ENCODE measurements around the gene CHRNA1.

The CHRNA1 gene

DNA sequence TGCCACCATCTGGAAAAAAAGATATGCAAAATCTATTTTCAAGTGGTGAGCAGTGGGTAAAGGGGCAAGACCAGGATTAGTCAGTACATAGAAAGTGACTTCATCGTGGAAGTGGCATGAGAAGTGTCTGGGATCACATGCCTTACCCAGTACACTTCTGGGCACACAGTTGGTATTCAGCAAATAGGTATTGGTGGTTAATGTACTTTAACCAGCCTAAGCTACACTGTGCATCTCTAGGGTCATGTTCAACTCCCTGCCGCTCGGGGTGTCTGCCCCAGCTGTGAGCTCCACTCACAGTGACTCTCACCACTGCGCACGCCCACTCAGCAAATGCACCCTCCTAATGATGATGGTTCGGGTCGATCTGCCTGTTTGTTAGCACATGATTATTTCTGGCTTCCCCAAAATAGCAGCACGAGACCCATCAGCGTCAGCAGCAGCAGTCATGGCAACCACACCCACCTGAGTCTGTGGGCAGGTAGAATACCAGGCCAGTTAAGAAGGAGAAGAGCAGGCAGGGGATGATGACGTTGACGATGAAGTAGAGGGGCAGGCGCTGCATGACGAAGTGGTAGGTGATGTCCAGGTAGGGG lies 11.1 kb downstream of the CHRNA1 start:
- Mint-ChIP-seq H3K4me1 (peaks cover 50% of the 10 kb centered on the region), H3K36me3 (no peaks in the 10 kb centered on the region), H3K27ac (peak overlapping the region; percentile 80), H3K9me3 (no peaks in the 10 kb centered on the region), H3K27me3 (no peaks in the 10 kb centered on the region), H3K4me3 (peak overlapping the region; percentile 61)
- peak; percentile 70 for ATAC-seq

DNA sequence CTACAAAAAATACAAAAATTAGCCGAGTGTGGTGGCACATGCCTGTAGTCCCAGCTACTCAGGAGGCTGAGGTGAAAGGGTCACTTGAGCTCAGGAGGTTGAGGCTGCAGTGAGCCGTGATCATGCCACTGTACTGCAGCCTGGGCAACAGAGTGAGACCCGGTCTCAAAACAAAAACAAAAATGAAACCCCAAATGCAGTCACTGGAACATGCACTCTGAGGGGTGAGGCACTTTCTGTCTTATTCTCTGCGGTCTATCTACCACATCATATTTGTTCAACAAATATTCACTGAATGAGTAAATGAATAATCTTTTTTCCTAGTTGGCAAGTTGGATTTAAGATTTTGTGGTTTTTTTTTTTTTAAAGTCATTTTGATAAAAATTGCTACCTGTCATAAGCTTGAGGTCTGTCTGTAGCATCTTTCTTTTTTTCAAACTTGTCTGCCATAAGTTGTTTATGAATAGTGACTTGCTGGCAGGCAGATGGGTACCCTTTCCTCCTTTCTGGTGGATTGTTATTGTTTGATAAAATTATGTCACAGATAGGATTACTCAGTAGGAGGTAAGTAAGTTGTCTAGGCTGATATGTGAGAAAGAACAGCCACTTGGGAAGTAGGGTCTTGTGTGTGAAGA lies 11.8 kb downstream of the CHRNA1 start:
- Mint-ChIP-seq H3K9me3 (no peaks in the 10 kb centered on the region), H3K27ac (peak overlapping the region; percentile 80), H3K4me1 (peaks cover 50% of the 10 kb centered on the region), H3K36me3 (no peaks in the 10 kb centered on the region), H3K4me3 (peak overlapping the region; percentile 26), H3K27me3 (no peaks in the 10 kb centered on the region)
- peak; percentile 79 for ATAC-seq

DNA sequence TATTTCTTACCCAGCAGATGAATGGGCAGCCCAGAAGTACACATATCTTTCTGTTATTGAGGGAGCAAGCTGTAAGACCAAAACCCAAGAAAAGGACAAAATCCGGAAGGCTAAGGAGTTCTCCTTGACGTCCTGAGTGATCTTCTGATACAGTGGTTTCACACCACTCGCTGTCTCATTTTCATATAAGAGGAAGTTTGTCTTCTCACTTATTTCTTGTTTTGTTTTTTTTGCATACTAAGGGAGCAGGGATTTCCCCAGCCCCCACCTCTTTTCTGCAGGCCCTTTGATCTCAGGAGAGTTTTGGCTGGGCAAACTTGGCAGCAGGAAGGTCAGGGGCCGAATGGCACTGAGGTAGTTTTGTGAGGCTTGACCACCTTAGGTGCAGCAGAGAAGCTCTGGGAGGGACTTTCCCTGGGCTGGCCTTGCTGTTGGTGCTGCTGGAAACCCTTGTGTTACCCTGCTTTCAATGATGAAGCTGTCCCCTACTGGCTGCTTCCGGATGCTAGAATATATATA lies 13.3 kb downstream of the CHRNA1 start:
- H3K27ac Mint-ChIP-seq = peak overlapping the region; percentile 80
- ATAC-seq = peak; percentile 76
- peaks cover 50% of the 10 kb centered on the region for H3K4me1 Mint-ChIP-seq
- no peaks in the 10 kb centered on the region for H3K27me3 Mint-ChIP-seq
- H3K36me3 Mint-ChIP-seq = no peaks in the 10 kb centered on the region
- peak overlapping the region; percentile 12 for H3K4me3 Mint-ChIP-seq
- no peaks in the 10 kb centered on the region for H3K9me3 Mint-ChIP-seq

- no peak overlapping the region for H3K4me3 Mint-ChIP-seq
- no peaks in the 10 kb centered on the region for H3K9me3 Mint-ChIP-seq
- no peaks in the 10 kb centered on the region for H3K27me3 Mint-ChIP-seq
- peak; percentile 32 for ATAC-seq
- no peaks in the 10 kb centered on the region for H3K36me3 Mint-ChIP-seq
- H3K4me1 Mint-ChIP-seq = peaks cover 50% of the 10 kb centered on the region
- H3K27ac Mint-ChIP-seq = peak overlapping the region; percentile 80
These were observed 14.5 kb downstream of the CHRNA1 start for GRCh38 chr2:174749793-174750192.

GRCh38 chr2:174748948-174749347 lies 15.3 kb downstream of the CHRNA1 start:
- Mint-ChIP-seq H3K27ac (peak overlapping the region; percentile 80), H3K27me3 (no peaks in the 10 kb centered on the region), H3K36me3 (no peaks in the 10 kb centered on the region), H3K4me3 (no peak overlapping the region), H3K4me1 (peaks cover 55% of the 10 kb centered on the region), H3K9me3 (no peaks in the 10 kb centered on the region)
- no peak for ATAC-seq

DNA sequence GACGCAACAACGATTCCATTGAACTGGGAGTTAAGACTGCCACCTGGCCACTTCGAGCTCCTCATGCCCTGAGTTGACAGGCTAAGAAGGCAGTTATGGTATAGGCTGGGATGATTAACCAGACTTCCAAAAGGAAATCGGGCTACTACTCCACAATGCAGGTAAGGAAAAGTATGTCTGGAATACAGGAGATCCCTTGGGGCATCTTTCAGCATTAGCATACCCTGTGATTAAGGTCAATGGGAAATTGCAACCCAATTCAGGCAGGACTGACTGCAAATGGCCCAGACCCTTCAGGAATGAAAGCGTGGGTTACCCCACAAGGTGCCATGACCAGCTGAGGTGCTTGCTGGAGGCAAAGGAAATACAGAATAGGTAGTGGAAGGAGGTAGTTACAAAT lies 19.1 kb downstream of the CHRNA1 start:
- Mint-ChIP-seq H3K27ac (no peak overlapping the region), H3K4me1 (peaks cover 23% of the 10 kb centered on the region), H3K4me3 (no peak overlapping the region), H3K9me3 (no peaks in the 10 kb centered on the region), H3K27me3 (peaks cover 18% of the 10 kb centered on the region), H3K36me3 (no peaks in the 10 kb centered on the region)
- no peak for ATAC-seq

DNA sequence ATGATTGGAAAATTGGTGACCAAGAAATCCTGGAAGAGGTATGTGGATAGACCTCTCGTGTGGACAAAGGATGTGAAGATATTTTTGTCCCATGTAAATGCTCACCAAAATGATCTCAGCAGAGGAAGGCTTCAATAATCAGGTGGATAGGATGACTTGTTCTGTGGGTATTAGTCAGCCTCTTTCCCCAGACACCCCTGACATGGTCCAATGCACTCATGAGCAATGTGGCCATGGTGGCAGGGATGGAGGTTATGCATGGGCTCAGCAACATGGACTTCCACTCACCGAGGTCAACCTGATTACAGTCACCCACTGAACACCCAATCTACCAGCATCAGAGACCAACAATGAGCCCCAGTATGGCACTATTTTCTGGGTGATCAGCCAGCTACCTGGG lies 20.2 kb downstream of the CHRNA1 start:
- peak; percentile 40 for ATAC-seq
- Mint-ChIP-seq H3K9me3 (no peaks in the 10 kb centered on the region), H3K4me3 (no peak overlapping the region), H3K36me3 (no peaks in the 10 kb centered on the region), H3K27ac (no peak overlapping the region), H3K4me1 (peaks cover 13% of the 10 kb centered on the region), H3K27me3 (peaks cover 18% of the 10 kb centered on the region)

GRCh38 chr2:174740721-174741120 lies 23.6 kb downstream of the CHRNA1 start:
- H3K36me3 Mint-ChIP-seq = no peaks in the 10 kb centered on the region
- H3K4me1 Mint-ChIP-seq = peaks cover 8% of the 10 kb centered on the region
- no peak for ATAC-seq
- peaks cover 18% of the 10 kb centered on the region for H3K27me3 Mint-ChIP-seq
- no peak overlapping the region for H3K4me3 Mint-ChIP-seq
- no peak overlapping the region for H3K27ac Mint-ChIP-seq
- H3K9me3 Mint-ChIP-seq = no peaks in the 10 kb centered on the region

GRCh38 chr2:174738841-174739240 lies 25.4 kb downstream of the CHRNA1 start:
- Mint-ChIP-seq H3K9me3 (no peaks in the 10 kb centered on the region), H3K27me3 (peaks cover 18% of the 10 kb centered on the region), H3K36me3 (no peaks in the 10 kb centered on the region), H3K27ac (no peak overlapping the region), H3K4me1 (peaks cover 2% of the 10 kb centered on the region), H3K4me3 (no peak overlapping the region)
- ATAC-seq = no peak

GRCh38 chr2:174731546-174731945 lies 32.7 kb downstream of the CHRNA1 start:
- Mint-ChIP-seq H3K9me3 (no peaks in the 10 kb centered on the region), H3K4me1 (peaks cover 13% of the 10 kb centered on the region), H3K4me3 (no peak overlapping the region), H3K27me3 (peaks cover 54% of the 10 kb centered on the region), H3K36me3 (no peaks in the 10 kb centered on the region), H3K27ac (no peak overlapping the region)
- ATAC-seq = no peak

GRCh38 chr2:174730698-174731018 lies 33.6 kb downstream of the CHRNA1 start:
- peaks cover 13% of the 10 kb centered on the region for H3K4me1 Mint-ChIP-seq
- peaks cover 54% of the 10 kb centered on the region for H3K27me3 Mint-ChIP-seq
- H3K36me3 Mint-ChIP-seq = no peaks in the 10 kb centered on the region
- no peaks in the 10 kb centered on the region for H3K9me3 Mint-ChIP-seq
- no peak for ATAC-seq
- H3K27ac Mint-ChIP-seq = no peak overlapping the region
- peak overlapping the region; percentile 76 for H3K4me3 Mint-ChIP-seq

GRCh38 chr2:174729797-174730697 lies 34.2 kb downstream of the CHRNA1 start:
- Mint-ChIP-seq H3K4me1 (peaks cover 13% of the 10 kb centered on the region), H3K36me3 (no peaks in the 10 kb centered on the region), H3K27ac (no peak overlapping the region), H3K27me3 (peaks cover 54% of the 10 kb centered on the region), H3K9me3 (no peaks in the 10 kb centered on the region), H3K4me3 (peak overlapping the region; percentile 76)
- peak; percentile 56 for ATAC-seq

DNA sequence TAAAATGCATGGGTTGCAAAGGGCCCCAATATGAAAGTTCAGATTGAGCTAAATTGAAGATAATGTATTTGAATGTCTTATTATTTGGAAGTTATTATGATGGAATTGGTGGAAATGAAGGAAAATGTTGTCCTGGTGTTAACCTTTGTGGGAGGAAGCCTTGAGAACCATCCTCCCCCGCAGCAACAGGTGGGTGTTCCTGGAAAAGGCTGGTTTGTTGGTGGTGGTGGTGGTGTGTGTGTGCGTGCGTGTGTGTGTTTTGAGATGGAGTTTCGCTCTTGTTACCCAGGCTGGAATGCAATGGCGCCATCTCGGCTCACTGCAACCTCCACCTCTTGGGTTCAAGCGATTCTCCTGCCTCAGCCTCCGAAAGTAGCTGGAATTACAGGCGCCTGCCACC lies 36.2 kb downstream of the CHRNA1 start:
- no peaks in the 10 kb centered on the region for H3K36me3 Mint-ChIP-seq
- H3K9me3 Mint-ChIP-seq = no peaks in the 10 kb centered on the region
- H3K4me1 Mint-ChIP-seq = peaks cover 13% of the 10 kb centered on the region
- no peak overlapping the region for H3K27ac Mint-ChIP-seq
- peaks cover 51% of the 10 kb centered on the region for H3K27me3 Mint-ChIP-seq
- no peak overlapping the region for H3K4me3 Mint-ChIP-seq
- ATAC-seq = no peak

- no peak for ATAC-seq
- Mint-ChIP-seq H3K9me3 (peaks cover under 1% of the 10 kb centered on the region), H3K36me3 (no peaks in the 10 kb centered on the region), H3K27ac (no peak overlapping the region), H3K27me3 (peaks cover 43% of the 10 kb centered on the region), H3K4me1 (peaks cover 13% of the 10 kb centered on the region), H3K4me3 (no peak overlapping the region)
These were observed 38.1 kb downstream of the CHRNA1 start for GRCh38 chr2:174726212-174726611.

- ATAC-seq = no peak
- Mint-ChIP-seq H3K4me1 (no peaks in the 10 kb centered on the region), H3K4me3 (no peak overlapping the region), H3K27ac (no peak overlapping the region), H3K36me3 (no peaks in the 10 kb centered on the region), H3K9me3 (peaks cover 4% of the 10 kb centered on the region), H3K27me3 (peaks cover 14% of the 10 kb centered on the region)
These were observed 41.2 kb downstream of the CHRNA1 start for GRCh38 chr2:174722942-174723592.

All from stimulated activated memory B cell treated with anti-CD40 and anti-IgM and Interleukin-4, amounts not matched to agents 10 μg/mL and 1 μg/mL and 100 μg/mL, for 72 hours (primary cell).